Neuronal stem cell (in vitro differentiated cells): ENCODE data around the gene ALG10B. TPM values are rescaled to one million over a fixed set of nuclear protein-coding genes. Genes with fewer than 3 reads are reported as not detected.

Experiments used
- DNase-seq: peaks from one replicate; pipeline ENCODE4 v3.0.0-alpha.2; 2013; ENCODE audit warnings: low spot score
- H2AFZ ChIP-seq: one replicate; pipeline ENCODE4 v1.6.1; 2013; ENCODE audit warnings: mild to moderate bottlenecking, low read length, inconsistent platforms
- H2AK5ac ChIP-seq: 2 replicates; pipeline ENCODE4 v1.6.1; 2013; ENCODE audit warnings: low read depth, mild to moderate bottlenecking, inconsistent platforms, low read length, moderate library complexity, mixed read lengths
- H2BK120ac ChIP-seq: 2 replicates; pipeline ENCODE4 v1.6.1; 2013; ENCODE audit warnings: low read depth, mild to moderate bottlenecking, inconsistent platforms, low read length, moderate library complexity, mixed read lengths
- H2BK12ac ChIP-seq: one replicate; pipeline ENCODE4 v1.6.1; 2013; ENCODE audit warnings: low read length, inconsistent platforms
- H2BK15ac ChIP-seq: 2 replicates; pipeline ENCODE4 v1.6.1; 2013; ENCODE audit warnings: mild to moderate bottlenecking, low read length, inconsistent platforms, mixed read lengths
- H2BK5ac ChIP-seq: one replicate; pipeline ENCODE4 v1.6.1; 2013; ENCODE audit warnings: inconsistent platforms, mild to moderate bottlenecking, low read length, moderate library complexity
- H3K14ac ChIP-seq: one replicate; pipeline ENCODE4 v1.6.1; 2013; ENCODE audit warnings: low read length, inconsistent platforms
- H3K18ac ChIP-seq: 2 replicates; pipeline ENCODE4 v1.6.1; 2013; ENCODE audit warnings: low read length, inconsistent platforms
- H3K23ac ChIP-seq: 2 replicates; pipeline ENCODE4 v1.6.1; 2013; ENCODE audit warnings: low read depth, mild to moderate bottlenecking, mixed read lengths, low read length, inconsistent platforms; ENCODE audit not compliant: poor library complexity
- H3K27ac ChIP-seq: replicated peaks from 3 replicates; pipeline ENCODE4 v1.5.1; 2013; ENCODE audit warnings: low read length, inconsistent platforms
- H3K27me3 ChIP-seq, 3 experiments: 2 replicates each; pipeline ENCODE4 v1.6.1; 2013; ENCODE audit warnings: low read length in 3 of 3, mild to moderate bottlenecking in 2 of 3, inconsistent platforms in 1 of 3, low read depth in 1 of 3, mixed read lengths in 1 of 3, moderate library complexity in 1 of 3; ENCODE audit not compliant: control insufficient read depth in 3 of 3, insufficient read depth in 3 of 3
- H3K36me3 ChIP-seq, 2 donors: replicated peaks in 1 of 2; 2 replicates each; pipeline ENCODE4 v1.6.1; 2013; ENCODE audit warnings: low read length in 2 of 2; ENCODE audit not compliant: control insufficient read depth in 2 of 2, insufficient read depth in 2 of 2
- H3K4ac ChIP-seq: 2 replicates; pipeline ENCODE4 v1.6.1; 2013; ENCODE audit warnings: inconsistent platforms, mild to moderate bottlenecking, low read length, moderate library complexity
- H3K4me1 ChIP-seq, 2 donors: 1 replicate in 1 of 2; 2 replicates in 1 of 2; pipeline ENCODE4 v1.6.1; 2013; ENCODE audit warnings: low read length in 2 of 2, low read depth in 1 of 2; ENCODE audit not compliant: control insufficient read depth in 2 of 2, insufficient read depth in 1 of 2
- H3K4me2 ChIP-seq: one replicate; pipeline ENCODE4 v1.6.1; 2013; ENCODE audit warnings: mild to moderate bottlenecking, low read length, inconsistent platforms; ENCODE audit not compliant: insufficient read depth, poor library complexity, severe bottlenecking
- H3K4me3 ChIP-seq, 2 donors: 2 replicates each; pipeline ENCODE4 v1.5.1; 2013; ENCODE audit warnings: low read length in 2 of 2, mild to moderate bottlenecking in 2 of 2, inconsistent platforms in 1 of 2, moderate library complexity in 1 of 2
- H3K79me1 ChIP-seq: one replicate; pipeline ENCODE4 v1.6.1; 2013; ENCODE audit warnings: low read depth, mild to moderate bottlenecking, inconsistent platforms, low read length, moderate library complexity
- H3K9ac ChIP-seq: one replicate; pipeline ENCODE4 v1.6.1; 2013; ENCODE audit warnings: mild to moderate bottlenecking, low read depth, low read length, inconsistent platforms; ENCODE audit not compliant: poor library complexity
- H3K9me3 ChIP-seq, 2 donors: replicated peaks in 1 of 2; 2 replicates each; pipeline versions ENCODE3 to v1.6.1; 2013; ENCODE audit warnings: low read length in 2 of 2, mild to moderate bottlenecking in 2 of 2, inconsistent platforms in 1 of 2, low read depth in 1 of 2, mixed read lengths in 1 of 2, moderate library complexity in 1 of 2; ENCODE audit not compliant: control insufficient read depth in 2 of 2, insufficient read depth in 1 of 2
- H4K8ac ChIP-seq: one replicate; pipeline ENCODE4 v1.6.1; 2013; ENCODE audit warnings: low read depth, mild to moderate bottlenecking, inconsistent platforms, low read length, moderate library complexity
- H4K91ac ChIP-seq: one replicate; pipeline ENCODE4 v1.6.1; 2013; ENCODE audit warnings: low read length, low read depth, mild to moderate bottlenecking, inconsistent platforms; ENCODE audit not compliant: poor library complexity
- WGBS, 2 donors: extraction: QIAGEN DNeasy Blood & Tissue Kit; methylation state at CpG; one replicate each; pipeline ENCODE4 v1.1.7; 2013; ENCODE audit warnings: missing lambda C conversion rate in 2 of 2, mixed read lengths in 1 of 2; ENCODE audit not compliant: insufficient read length in 2 of 2, insufficient replicate concordance in 1 of 2; ENCODE audit errors: extremely low coverage in 2 of 2; 5-methylcytosine and 5-hydroxymethylcytosine counted together
- small RNA-seq: library from polyadenylated mRNA; stranded (forward); fragments of <200 nt; extraction: miRNeasy Mini kit (QIAGEN cat#:217004); gene quantifications from one replicate; pipeline ENCODE3, GENCODE V24; 2013; ENCODE audit not compliant: insufficient read depth

Gene ALG10B

DNA sequence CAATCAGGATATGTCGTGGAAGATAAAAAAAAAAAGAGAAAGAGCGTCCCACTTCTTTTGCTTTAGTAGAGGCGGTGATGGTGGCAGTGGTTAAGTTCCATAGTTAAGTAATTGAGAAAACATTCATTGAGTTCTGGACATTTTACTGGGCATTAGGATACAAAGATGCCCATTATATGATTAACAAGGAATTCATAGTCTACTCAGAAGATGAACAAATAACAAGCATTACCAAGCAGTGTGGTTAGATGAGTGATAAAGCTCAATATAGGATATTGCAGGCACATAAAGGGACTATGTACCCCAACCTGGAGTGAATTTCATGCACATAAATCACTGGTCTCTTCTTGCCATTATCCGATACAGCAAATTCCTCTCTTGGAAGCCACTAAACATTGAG is 53.7 kb downstream of the ALG10B start:
- Histone ChIP-seq H3K4ac (no peak overlapping the region), H3K27me3 (no peaks in the 10 kb centered on the region), H3K27ac (no peak overlapping the region), H3K4me2 (no peak overlapping the region), H2AFZ (no peak overlapping the region), H3K14ac (no peak overlapping the region), H3K18ac (no peak overlapping the region), H3K4me3 (no peak overlapping the region), H4K91ac (no peak overlapping the region), H3K79me1 (no peaks in the 10 kb centered on the region), H3K4me1 (no peaks in the 10 kb centered on the region), H2AK5ac (no peak overlapping the region), H4K8ac (no peak overlapping the region), H3K23ac (no peak overlapping the region), H2BK5ac (no peak overlapping the region), H3K9me3 (no peaks in the 10 kb centered on the region), H3K36me3 (no peaks in the 10 kb centered on the region), H2BK120ac (no peak overlapping the region), H2BK15ac (no peak overlapping the region), H2BK12ac (no peak overlapping the region), H3K9ac (no peak overlapping the region)
- no CpG with 5 or more reads among the region's 4 CpGs for WGBS, 2 donors
- no peak for DNase-seq

DNA sequence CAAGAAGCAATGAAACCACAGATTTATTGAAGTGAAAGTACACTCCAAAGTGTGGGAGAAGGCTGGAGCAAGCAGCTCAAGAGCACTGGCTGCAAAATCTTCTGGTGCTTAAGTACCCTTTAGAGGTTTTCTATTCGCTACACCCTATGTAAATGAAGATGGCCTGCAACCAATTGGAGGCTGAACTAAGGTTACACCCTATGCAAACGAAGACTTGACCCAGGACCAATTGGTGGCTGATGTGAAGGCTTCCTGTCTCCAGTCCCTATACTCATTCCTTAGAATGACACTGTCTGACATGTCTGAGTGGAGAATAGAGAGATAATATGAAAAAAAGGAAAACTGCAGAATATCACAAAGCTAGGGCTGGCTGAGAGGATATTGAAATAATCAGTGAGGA is 57.2 kb downstream of the ALG10B start:
- DNase-seq: no peak
- H3K36me3 ChIP-seq: no peaks in the 10 kb centered on the region
- H3K4me1 ChIP-seq: no peaks in the 10 kb centered on the region
- no peaks in the 10 kb centered on the region for H3K79me1 ChIP-seq
- no peak overlapping the region for H2BK5ac ChIP-seq
- no peak overlapping the region for H2BK15ac ChIP-seq
- H2BK120ac ChIP-seq: no peak overlapping the region
- no peak overlapping the region for H3K4me2 ChIP-seq
- H3K23ac ChIP-seq: no peak overlapping the region
- no peak overlapping the region for H2AFZ ChIP-seq
- H3K9ac ChIP-seq: no peak overlapping the region
- no peak overlapping the region for H2BK12ac ChIP-seq
- H3K9me3 ChIP-seq: no peaks in the 10 kb centered on the region
- H3K18ac ChIP-seq: no peak overlapping the region
- no peak overlapping the region for H2AK5ac ChIP-seq
- H3K27me3 ChIP-seq: no peaks in the 10 kb centered on the region
- no CpG with 5 or more reads among the region's 2 CpGs for WGBS, 2 donors
- H4K91ac ChIP-seq: no peak overlapping the region
- H4K8ac ChIP-seq: no peak overlapping the region
- H3K4me3 ChIP-seq: no peak overlapping the region
- H3K27ac ChIP-seq: no peak overlapping the region
- H3K14ac ChIP-seq: no peak overlapping the region
- H3K4ac ChIP-seq: no peak overlapping the region

DNA sequence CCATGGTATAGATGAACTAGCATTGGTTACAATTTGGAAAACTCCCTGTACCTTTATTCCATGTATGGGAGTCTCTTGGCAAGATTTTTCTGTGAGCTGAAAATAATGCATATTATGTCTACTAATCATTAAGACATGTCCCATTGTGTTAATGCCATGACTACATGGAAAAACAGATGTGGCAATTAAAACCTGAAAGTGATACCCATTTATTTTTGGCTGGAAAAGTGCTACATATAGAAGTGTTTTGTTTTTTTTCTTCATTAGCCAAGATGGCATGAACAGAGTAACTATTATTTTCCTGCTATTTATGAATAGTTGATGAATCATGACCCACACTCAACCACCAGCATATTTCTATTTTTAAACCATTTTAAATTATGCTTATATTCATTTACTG is 58.2 kb downstream of the ALG10B start:
- H3K14ac ChIP-seq: no peak overlapping the region
- H3K79me1 ChIP-seq: no peaks in the 10 kb centered on the region
- H3K23ac ChIP-seq: no peak overlapping the region
- no peak overlapping the region for H2BK120ac ChIP-seq
- H3K4me2 ChIP-seq: no peak overlapping the region
- H3K9ac ChIP-seq: no peak overlapping the region
- no peaks in the 10 kb centered on the region for H3K36me3 ChIP-seq
- DNase-seq: no peak
- no peak overlapping the region for H4K8ac ChIP-seq
- no peak overlapping the region for H2AK5ac ChIP-seq
- no peak overlapping the region for H4K91ac ChIP-seq
- no peak overlapping the region for H3K4ac ChIP-seq
- H3K9me3 ChIP-seq: no peaks in the 10 kb centered on the region
- no peak overlapping the region for H3K27ac ChIP-seq
- no peak overlapping the region for H2BK5ac ChIP-seq
- no peak overlapping the region for H3K4me3 ChIP-seq
- no peak overlapping the region for H2AFZ ChIP-seq
- H3K27me3 ChIP-seq: no peaks in the 10 kb centered on the region
- H2BK12ac ChIP-seq: no peak overlapping the region
- no peak overlapping the region for H2BK15ac ChIP-seq
- H3K4me1 ChIP-seq: no peaks in the 10 kb centered on the region
- H3K18ac ChIP-seq: no peak overlapping the region

Small RNAs within 50 kb of the gene (small RNA-seq; reads per million reads assigned to genes)
- not detected for gene RF00019
